ENCODE results near the gene MFSD2B.

The MFSD2B gene

GRCh38 chr2:24009680-24010476 is at the start of gene MFSD2B:
Gene MFSD2B (plus strand): TSS chr2:24010085. CDS start chr2:24010097, 12 bp downstream.
- TF ChIP-seq OSR1 (CRISPR knock-in tag; IDR thresholded peaks at IDR 0.05): no peak
- no peak for TF ChIP-seq TOX (CRISPR knock-in tag; IDR thresholded peaks at IDR 0.05; ENCODE audit: borderline replicate concordance)
- no peak for TF ChIP-seq ESRRG (CRISPR knock-in tag; IDR thresholded peaks at IDR 0.05)
- no peak for TF ChIP-seq ARNTL (CRISPR knock-in tag; IDR thresholded peaks at IDR 0.05; ENCODE audit: borderline replicate concordance, low read depth)
- no peak for TF ChIP-seq GLIS3 (CRISPR knock-in tag; IDR thresholded peaks at IDR 0.05)
- no peak for TF ChIP-seq CSRNP3 (CRISPR knock-in tag; IDR thresholded peaks at IDR 0.05)
- no peak for TF ChIP-seq ISL1 (CRISPR knock-in tag; IDR thresholded peaks at IDR 0.05)
- no peak for TF ChIP-seq POU6F1 (CRISPR knock-in tag; IDR thresholded peaks at IDR 0.05; ENCODE audit: borderline replicate concordance, low read depth)
- no peak for TF ChIP-seq PATZ1 (CRISPR knock-in tag; IDR thresholded peaks at IDR 0.05; ENCODE audit: borderline replicate concordance)
- no peak for TF ChIP-seq ZNF8 (CRISPR knock-in tag; IDR thresholded peaks at IDR 0.05)
- no peak for TF ChIP-seq RARB (CRISPR knock-in tag; IDR thresholded peaks at IDR 0.05)
- no peak for TF ChIP-seq ZNF70 (CRISPR knock-in tag; IDR thresholded peaks at IDR 0.05)
- TF ChIP-seq TCF4 (CRISPR knock-in tag; IDR thresholded peaks at IDR 0.05; ENCODE audit: borderline replicate concordance): no peak
- TF ChIP-seq ZNF565 (CRISPR knock-in tag; conservative IDR thresholded peaks at IDR 0.05; ENCODE audit: low read depth): no peak
- TF ChIP-seq TSHZ2 (CRISPR knock-in tag; IDR thresholded peaks at IDR 0.05): no peak
- no peak for TF ChIP-seq ZFP3 (CRISPR knock-in tag; IDR thresholded peaks at IDR 0.05)
- TF ChIP-seq PPARA (CRISPR knock-in tag; IDR thresholded peaks at IDR 0.05; ENCODE audit: borderline replicate concordance): no peak
- ATAC-seq: peak; percentile 61

- no peak for ATAC-seq
- TF ChIP-seq PATZ1 (CRISPR knock-in tag; IDR thresholded peaks at IDR 0.05; ENCODE audit: borderline replicate concordance) (no peak), ZC3H10 (CRISPR knock-in tag; IDR thresholded peaks at IDR 0.05) (no peak), CSDC2 (CRISPR knock-in tag; IDR thresholded peaks at IDR 0.05) (no peak), BACH2 (CRISPR knock-in tag; IDR thresholded peaks at IDR 0.05; ENCODE audit: borderline replicate concordance) (no peak)
These were observed 42.0 kb upstream of the MFSD2B start for GRCh38 chr2:23967846-23968245.

- TF ChIP-seq OSR1 (CRISPR knock-in tag; IDR thresholded peaks at IDR 0.05) (no peak), ESRRG (CRISPR knock-in tag; IDR thresholded peaks at IDR 0.05) (no peak), TCF4 (CRISPR knock-in tag; IDR thresholded peaks at IDR 0.05; ENCODE audit: borderline replicate concordance) (no peak), ZNF8 (CRISPR knock-in tag; IDR thresholded peaks at IDR 0.05) (no peak), RARB (CRISPR knock-in tag; IDR thresholded peaks at IDR 0.05) (no peak), POU6F1 (CRISPR knock-in tag; IDR thresholded peaks at IDR 0.05; ENCODE audit: borderline replicate concordance, low read depth) (no peak), ZNF70 (CRISPR knock-in tag; IDR thresholded peaks at IDR 0.05) (no peak), ZFP30 (CRISPR knock-in tag; IDR thresholded peaks at IDR 0.05) (no peak), BACH2 (CRISPR knock-in tag; IDR thresholded peaks at IDR 0.05; ENCODE audit: borderline replicate concordance) (no peak), CSRNP3 (CRISPR knock-in tag; IDR thresholded peaks at IDR 0.05) (no peak), TOX (CRISPR knock-in tag; IDR thresholded peaks at IDR 0.05; ENCODE audit: borderline replicate concordance) (no peak), GLIS3 (CRISPR knock-in tag; IDR thresholded peaks at IDR 0.05) (no peak), ZFP3 (CRISPR knock-in tag; IDR thresholded peaks at IDR 0.05) (no peak)
- ATAC-seq: no peak
These were observed 33.0 kb upstream of the MFSD2B start for GRCh38 chr2:23976883-23977282.
